GM19043 (cell line): ENCODE results near the gene ARHGEF7.

Experiments used
- ATAC-seq: cut with Tn5 transposase; IDR thresholded peaks from one replicate; pipeline ENCODE4 v1.9.1; 2021; ENCODE audit warnings: low read depth; ENCODE audit not compliant: unreplicated experiment

Gene ARHGEF7

GRCh38 chr13:111131611-111132010 lies 16.5 kb downstream of the ARHGEF7 start:
- no peak for ATAC-seq

- ATAC-seq = no peak
These were observed 17.8 kb downstream of the ARHGEF7 start for GRCh38 chr13:111132948-111133347.

- ATAC-seq = no peak
These were observed 24.3 kb downstream of the ARHGEF7 start for GRCh38 chr13:111139452-111139851.

- no peak for ATAC-seq
These were observed 24.9 kb downstream of the ARHGEF7 start for GRCh38 chr13:111139873-111140561.

- ATAC-seq = no peak
These were observed 25.5 kb downstream of the ARHGEF7 start for GRCh38 chr13:111140562-111141105.

- no peak for ATAC-seq
These were observed 27.4 kb downstream of the ARHGEF7 start for GRCh38 chr13:111142472-111142871.

GRCh38 chr13:111143865-111144540 lies 28.9 kb downstream of the ARHGEF7 start:
- ATAC-seq = no peak

- ATAC-seq = no peak
These were observed 30.0 kb downstream of the ARHGEF7 start for GRCh38 chr13:111145071-111145470.

- no peak for ATAC-seq
These were observed 30.4 kb downstream of the ARHGEF7 start for GRCh38 chr13:111145506-111145905.

- no peak for ATAC-seq
These were observed 37.7 kb downstream of the ARHGEF7 start for GRCh38 chr13:111152844-111153243.

GRCh38 chr13:111153279-111153976 lies 38.3 kb downstream of the ARHGEF7 start:
- peak; percentile 78 for ATAC-seq

GRCh38 chr13:111153977-111154332 lies 38.8 kb downstream of the ARHGEF7 start:
- peak; percentile 37 for ATAC-seq

- no peak for ATAC-seq
These were observed 41.3 kb downstream of the ARHGEF7 start for GRCh38 chr13:111156421-111156820.

- no peak for ATAC-seq
These were observed 43.2 kb downstream of the ARHGEF7 start for GRCh38 chr13:111158136-111158805.

GRCh38 chr13:111159362-111160320 lies 44.5 kb downstream of the ARHGEF7 start:
- no peak for ATAC-seq

- ATAC-seq = no peak
These were observed 45.5 kb downstream of the ARHGEF7 start for GRCh38 chr13:111160648-111161047.

- ATAC-seq = no peak
These were observed 46.8 kb downstream of the ARHGEF7 start for GRCh38 chr13:111161601-111162600.

GRCh38 chr13:111165241-111166010 lies 50.3 kb downstream of the ARHGEF7 start:
- ATAC-seq = peak; percentile 54
